Breast epithelium (tissue), 3 donors: ENCODE data around the gene SLC4A8.

Experiments used
- CTCF ChIP-seq, 3 donors: fragments of 450-650 bp; IDR thresholded peaks; one replicate each; pipeline ENCODE4 v1.5.1; 2016 to 2017; ENCODE audit warnings: antibody characterized with exemption in 3 of 3, mild to moderate bottlenecking in 3 of 3, moderate library complexity in 3 of 3
- POLR2A ChIP-seq: fragments of 450-650 bp; IDR thresholded peaks from one replicate; pipeline ENCODE4 v1.6.1; 2016; ENCODE audit warnings: antibody characterized with exemption, mild to moderate bottlenecking, moderate library complexity
- POLR2AphosphoS5 ChIP-seq, 3 donors: sonication (generic); formaldehyde crosslinking; IDR thresholded peaks; one replicate each; pipeline ENCODE4 v1.6.1; 2017; ENCODE audit warnings: antibody characterized with exemption in 3 of 3

GRCh38 chr12:51528852-51529650, 104.4 kb downstream of the SLC4A8 start:
- no peak for TF ChIP-seq CTCF (IDR thresholded peaks at IDR 0.05)
- TF ChIP-seq POLR2AphosphoS5 (IDR thresholded peaks at IDR 0.05), result no peak
- no peak for TF ChIP-seq POLR2A
